ENCODE results near the gene DPP6.
"Not testable (repeated sequence)": the region's sequence is repeated elsewhere in the genome, so short reads cannot be mapped to it uniquely, and the experiment has no call there.

The DPP6 gene

GRCh38 chr7:154078523-154078922, 26.3 kb downstream of the DPP6 start:
- not testable (repeated sequence) for DNase-seq

- not testable (repeated sequence) for DNase-seq
Observed at GRCh38 chr7:154080249-154080648, 28.1 kb downstream of the DPP6 start.

GRCh38 chr7:154087037-154087725, 35.0 kb downstream of the DPP6 start:
- not testable (repeated sequence) for DNase-seq

GRCh38 chr7:154092093-154092492, 39.9 kb downstream of the DPP6 start:
- not testable (repeated sequence) for DNase-seq

GRCh38 chr7:154095201-154095600, 43.0 kb downstream of the DPP6 start:
- not testable (repeated sequence) for DNase-seq

- not testable (repeated sequence) for DNase-seq
Observed at GRCh38 chr7:154105063-154105462, 52.9 kb downstream of the DPP6 start.

GRCh38 chr7:154109615-154110014, 57.4 kb downstream of the DPP6 start:
- not testable (repeated sequence) for DNase-seq

- not testable (repeated sequence) for DNase-seq
Observed at GRCh38 chr7:154113732-154114351, 61.6 kb downstream of the DPP6 start.

- DNase-seq, result not testable (repeated sequence)
Observed at GRCh38 chr7:154117411-154118390, 65.5 kb downstream of the DPP6 start.

GRCh38 chr7:154120825-154121224, 68.6 kb downstream of the DPP6 start:
- DNase-seq, result not testable (repeated sequence)

GRCh38 chr7:154122720-154123119, 70.5 kb downstream of the DPP6 start:
- DNase-seq, result not testable (repeated sequence)

- not testable (repeated sequence) for DNase-seq
Observed at GRCh38 chr7:154123397-154123796, 71.2 kb downstream of the DPP6 start.

GRCh38 chr7:154129142-154129541, 76.9 kb downstream of the DPP6 start:
- not testable (repeated sequence) for DNase-seq

- DNase-seq, result not testable (repeated sequence)
Observed at GRCh38 chr7:154132617-154133016, 80.4 kb downstream of the DPP6 start.

- not testable (repeated sequence) for DNase-seq
Observed at GRCh38 chr7:154133703-154134277, 81.6 kb downstream of the DPP6 start.

GRCh38 chr7:154134698-154135097, 82.5 kb downstream of the DPP6 start:
- DNase-seq, result not testable (repeated sequence)

GRCh38 chr7:154135646-154136045, 83.4 kb downstream of the DPP6 start:
- not testable (repeated sequence) for DNase-seq

GRCh38 chr7:154145922-154146706, 93.9 kb downstream of the DPP6 start:
- DNase-seq, result not testable (repeated sequence)

- DNase-seq, result not testable (repeated sequence)
Observed at GRCh38 chr7:154146707-154147038, 94.5 kb downstream of the DPP6 start.

- DNase-seq, result not testable (repeated sequence)
Observed at GRCh38 chr7:154148791-154149516, 96.8 kb downstream of the DPP6 start.

GRCh38 chr7:154150656-154151055, 98.5 kb downstream of the DPP6 start:
- not testable (repeated sequence) for DNase-seq

Data from activated CD4-positive, alpha-beta T cell treated with anti-CD3 and anti-CD28 coated beads, Interleukin-2, amount 50 U/mL, for 16 hours (primary cell).